Prostate gland (tissue), 2 donors: ENCODE results near the gene WWOX.

Source experiments
- CTCF ChIP-seq, 4 experiments: fragments of 200-600 bp in 2 of 4; fragments of 450-650 bp in 2 of 4; sonication (generic) in 2 of 4; IDR thresholded peaks; 1 replicate in 3 of 4; 2 replicates in 1 of 4; pipeline ENCODE4 v1.5.1; 2016 to 2019; ENCODE audit warnings: antibody characterized with exemption in 4 of 4, mild to moderate bottlenecking in 2 of 4, moderate library complexity in 2 of 4
- POLR2A ChIP-seq: fragments of 450-650 bp; IDR thresholded peaks from one replicate; pipeline ENCODE4 v1.6.1; 2016; ENCODE audit warnings: antibody characterized with exemption, mild to moderate bottlenecking

GRCh38 chr16:78584991-78585390 is 485.5 kb downstream of the WWOX start:
- TF ChIP-seq CTCF (IDR thresholded peaks at IDR 0.05) (no peak), POLR2A (no peak)
